HAP-1 (cell line): Measurements from ENCODE around the gene GALNT18.

ENCODE experiments used
- DNase-seq, 2 experiments: peaks; one replicate each; pipeline ENCODE4 v3.0.0-alpha.2; 2016 to 2020; ENCODE audit warnings: low spot score in 2 of 2
- H3K27me3 ChIP-seq: fragments of 250-450 bp; sonication (Bioruptor Pico); 2 replicates; pipeline ENCODE4 v1.5.1; 2020; ENCODE audit warnings: low read depth, mild to moderate bottlenecking, moderate library complexity
- H3K36me3 ChIP-seq: fragments of 250-450 bp; sonication (Bioruptor Pico); replicated peaks from 2 replicates; pipeline ENCODE4 v1.5.1; 2020; ENCODE audit warnings: mild to moderate bottlenecking
- H3K4me1 ChIP-seq: fragments of 250-450 bp; sonication (Bioruptor Pico); 2 replicates; pipeline ENCODE4 v1.5.1; 2020; ENCODE audit warnings: mild to moderate bottlenecking
- H3K4me3 ChIP-seq: fragments of 250-450 bp; sonication (Bioruptor Pico); 2 replicates; pipeline ENCODE4 v1.5.1; 2020; ENCODE audit warnings: mild to moderate bottlenecking, moderate library complexity
- H3K9me3 ChIP-seq: fragments of 250-450 bp; sonication (Bioruptor Pico); 2 replicates; pipeline ENCODE4 v1.5.1; 2020; ENCODE audit warnings: mild to moderate bottlenecking, moderate library complexity
- in situ Hi-C: fragments of 300-500 bp; cut with MboI; formaldehyde crosslinking; loops from 3 replicates; pipeline ENCODE4 v1.14.3; 2020; ENCODE audit warnings: low sequenced_read_pairs, inconsistent platforms, mixed read lengths

GALNT18 gene

GRCh38 chr11:11558826-11559225, 63.0 kb downstream of the GALNT18 start:
- in situ Hi-C loops = no loop called here
- Histone ChIP-seq H3K27me3 (no peaks in the 10 kb centered on the region), H3K9me3 (no peaks in the 10 kb centered on the region), H3K4me1 (no peaks in the 10 kb centered on the region), H3K36me3 (no peaks in the 10 kb centered on the region), H3K4me3 (no peak overlapping the region)
- DNase-seq = no peak

GRCh38 chr11:11558396-11558795, 63.4 kb downstream of the GALNT18 start:
- no peaks in the 10 kb centered on the region for H3K9me3 ChIP-seq
- in situ Hi-C loops = no loop called here

GRCh38 chr11:11555208-11555607, 66.6 kb downstream of the GALNT18 start:
- no peak for DNase-seq
- H3K4me1 ChIP-seq = no peaks in the 10 kb centered on the region
- no peaks in the 10 kb centered on the region for H3K9me3 ChIP-seq
- in situ Hi-C loops = no loop called here
- H3K36me3 ChIP-seq = no peaks in the 10 kb centered on the region
- no peaks in the 10 kb centered on the region for H3K27me3 ChIP-seq
- no peak overlapping the region for H3K4me3 ChIP-seq

More at GRCh38 chr11:11558396-11558795, 63.4 kb downstream of the GALNT18 start:
- DNase-seq = no peak
- H3K27me3 ChIP-seq = no peaks in the 10 kb centered on the region
- H3K4me1 ChIP-seq = no peaks in the 10 kb centered on the region
- no peak overlapping the region for H3K4me3 ChIP-seq
- H3K36me3 ChIP-seq = no peaks in the 10 kb centered on the region

GRCh38 chr11:11553573-11553972, 68.2 kb downstream of the GALNT18 start:
- no peaks in the 10 kb centered on the region for H3K27me3 ChIP-seq
- no peaks in the 10 kb centered on the region for H3K36me3 ChIP-seq
- H3K4me1 ChIP-seq = no peaks in the 10 kb centered on the region
- H3K4me3 ChIP-seq = no peak overlapping the region
- DNase-seq = no peak
- H3K9me3 ChIP-seq = no peaks in the 10 kb centered on the region
- in situ Hi-C loops = no loop called here

GRCh38 chr11:11552529-11553087, 69.2 kb downstream of the GALNT18 start:
- no peaks in the 10 kb centered on the region for H3K27me3 ChIP-seq
- DNase-seq = no peak
- in situ Hi-C loops = no loop called here

GRCh38 chr11:11550534-11550933, 71.3 kb downstream of the GALNT18 start:
- Histone ChIP-seq H3K27me3 (no peaks in the 10 kb centered on the region), H3K9me3 (no peaks in the 10 kb centered on the region), H3K36me3 (no peaks in the 10 kb centered on the region), H3K4me1 (no peaks in the 10 kb centered on the region), H3K4me3 (no peak overlapping the region)
- in situ Hi-C loops = no loop called here
- no peak for DNase-seq

More at GRCh38 chr11:11552529-11553087, 69.2 kb downstream of the GALNT18 start:
- Histone ChIP-seq H3K9me3 (no peaks in the 10 kb centered on the region), H3K4me1 (no peaks in the 10 kb centered on the region), H3K4me3 (no peak overlapping the region), H3K36me3 (no peaks in the 10 kb centered on the region)

GRCh38 chr11:11545285-11546275, 76.2 kb downstream of the GALNT18 start:
- DNase-seq = no peak
- in situ Hi-C loops = no loop called here

GRCh38 chr11:11543656-11544055, 78.1 kb downstream of the GALNT18 start:
- Histone ChIP-seq H3K4me1 (no peaks in the 10 kb centered on the region), H3K27me3 (no peaks in the 10 kb centered on the region), H3K36me3 (no peaks in the 10 kb centered on the region), H3K4me3 (no peak overlapping the region), H3K9me3 (no peaks in the 10 kb centered on the region)
- in situ Hi-C loops = no loop called here
- DNase-seq = no peak

More at GRCh38 chr11:11545285-11546275, 76.2 kb downstream of the GALNT18 start:
- H3K4me3 ChIP-seq = no peak overlapping the region
- no peaks in the 10 kb centered on the region for H3K27me3 ChIP-seq
- H3K36me3 ChIP-seq = no peaks in the 10 kb centered on the region
- H3K9me3 ChIP-seq = no peaks in the 10 kb centered on the region
- no peaks in the 10 kb centered on the region for H3K4me1 ChIP-seq

- no peaks in the 10 kb centered on the region for H3K27me3 ChIP-seq
- H3K4me3 ChIP-seq = no peak overlapping the region
- H3K4me1 ChIP-seq = no peaks in the 10 kb centered on the region
- in situ Hi-C loops = no loop called here
- no peaks in the 10 kb centered on the region for H3K9me3 ChIP-seq
- H3K36me3 ChIP-seq = no peaks in the 10 kb centered on the region
- no peak for DNase-seq
These were observed 81.6 kb downstream of the GALNT18 start for GRCh38 chr11:11540157-11540556.

GRCh38 chr11:11538277-11538960, 83.4 kb downstream of the GALNT18 start:
- H3K27me3 ChIP-seq = no peaks in the 10 kb centered on the region
- no peaks in the 10 kb centered on the region for H3K9me3 ChIP-seq
- no peak for DNase-seq
- no peaks in the 10 kb centered on the region for H3K4me1 ChIP-seq
- H3K4me3 ChIP-seq = no peak overlapping the region
- H3K36me3 ChIP-seq = no peaks in the 10 kb centered on the region
- in situ Hi-C loops = no loop called here

- in situ Hi-C loops = no loop called here
- H3K4me1 ChIP-seq = no peaks in the 10 kb centered on the region
- H3K36me3 ChIP-seq = no peaks in the 10 kb centered on the region
- no peaks in the 10 kb centered on the region for H3K9me3 ChIP-seq
- no peak for DNase-seq
- no peak overlapping the region for H3K4me3 ChIP-seq
- H3K27me3 ChIP-seq = no peaks in the 10 kb centered on the region
These were observed 83.9 kb downstream of the GALNT18 start for GRCh38 chr11:11537871-11538270.

GRCh38 chr11:11537372-11537771, 84.4 kb downstream of the GALNT18 start:
- in situ Hi-C loops = no loop called here
- Histone ChIP-seq H3K9me3 (no peaks in the 10 kb centered on the region), H3K36me3 (no peaks in the 10 kb centered on the region), H3K4me1 (no peaks in the 10 kb centered on the region), H3K27me3 (no peaks in the 10 kb centered on the region), H3K4me3 (no peak overlapping the region)
- no peak for DNase-seq

GRCh38 chr11:11536650-11537049, 85.2 kb downstream of the GALNT18 start:
- H3K27me3 ChIP-seq = no peaks in the 10 kb centered on the region
- no peak for DNase-seq
- in situ Hi-C loops = no loop called here
- no peaks in the 10 kb centered on the region for H3K9me3 ChIP-seq
- no peaks in the 10 kb centered on the region for H3K36me3 ChIP-seq
- H3K4me1 ChIP-seq = no peaks in the 10 kb centered on the region
- no peak overlapping the region for H3K4me3 ChIP-seq

- in situ Hi-C loops = no loop called here
- no peaks in the 10 kb centered on the region for H3K36me3 ChIP-seq
- H3K27me3 ChIP-seq = no peaks in the 10 kb centered on the region
- no peak for DNase-seq
- no peak overlapping the region for H3K4me3 ChIP-seq
- H3K9me3 ChIP-seq = no peaks in the 10 kb centered on the region
- no peaks in the 10 kb centered on the region for H3K4me1 ChIP-seq
These were observed 86.2 kb downstream of the GALNT18 start for GRCh38 chr11:11535611-11536010.
